Measurements from ENCODE around the gene PHLPP1.
"Not testable (repeated sequence)": the region's sequence is repeated elsewhere in the genome, so short reads cannot be mapped to it uniquely, and the experiment has no call there.

Gene PHLPP1

GRCh38 chr18:62688743-62689317, 26.5 kb upstream of the PHLPP1 start:
- H3K27ac ChIP-seq, result no peak overlapping the region
- TF ChIP-seq, protein P1, sequence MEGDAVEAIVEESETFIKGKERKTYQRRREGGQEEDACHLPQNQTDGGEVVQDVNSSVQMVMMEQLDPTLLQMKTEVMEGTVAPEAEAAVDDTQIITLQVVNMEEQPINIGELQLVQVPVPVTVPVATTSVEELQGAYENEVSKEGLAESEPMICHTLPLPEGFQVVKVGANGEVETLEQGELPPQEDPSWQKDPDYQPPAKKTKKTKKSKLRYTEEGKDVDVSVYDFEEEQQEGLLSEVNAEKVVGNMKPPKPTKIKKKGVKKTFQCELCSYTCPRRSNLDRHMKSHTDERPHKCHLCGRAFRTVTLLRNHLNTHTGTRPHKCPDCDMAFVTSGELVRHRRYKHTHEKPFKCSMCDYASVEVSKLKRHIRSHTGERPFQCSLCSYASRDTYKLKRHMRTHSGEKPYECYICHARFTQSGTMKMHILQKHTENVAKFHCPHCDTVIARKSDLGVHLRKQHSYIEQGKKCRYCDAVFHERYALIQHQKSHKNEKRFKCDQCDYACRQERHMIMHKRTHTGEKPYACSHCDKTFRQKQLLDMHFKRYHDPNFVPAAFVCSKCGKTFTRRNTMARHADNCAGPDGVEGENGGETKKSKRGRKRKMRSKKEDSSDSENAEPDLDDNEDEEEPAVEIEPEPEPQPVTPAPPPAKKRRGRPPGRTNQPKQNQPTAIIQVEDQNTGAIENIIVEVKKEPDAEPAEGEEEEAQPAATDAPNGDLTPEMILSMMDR (IDR thresholded peaks at IDR 0.05), result no peak
- no peak for TF ChIP-seq ZFX (IDR thresholded peaks at IDR 0.05; ENCODE audit: borderline replicate concordance)

- no peak overlapping the region for H3K27ac ChIP-seq
- TF ChIP-seq ZFX (IDR thresholded peaks at IDR 0.05; ENCODE audit: borderline replicate concordance), result no peak
- TF ChIP-seq, protein P1 (IDR thresholded peaks at IDR 0.05), result no peak
Observed at GRCh38 chr18:62690236-62690815, 25.0 kb upstream of the PHLPP1 start.

GRCh38 chr18:62693659-62694058, 21.7 kb upstream of the PHLPP1 start:
- H3K27ac ChIP-seq, result no peak overlapping the region
- no peak for TF ChIP-seq ZFX (IDR thresholded peaks at IDR 0.05; ENCODE audit: borderline replicate concordance)
- TF ChIP-seq, protein P1 (IDR thresholded peaks at IDR 0.05), result no peak

GRCh38 chr18:62697636-62698035, 17.7 kb upstream of the PHLPP1 start:
- H3K27ac ChIP-seq, result no peak overlapping the region
- no peak for TF ChIP-seq ZFX (IDR thresholded peaks at IDR 0.05; ENCODE audit: borderline replicate concordance)
- TF ChIP-seq, protein P1 (IDR thresholded peaks at IDR 0.05), result no peak

GRCh38 chr18:62702259-62702658, 13.1 kb upstream of the PHLPP1 start:
- TF ChIP-seq ZFX (IDR thresholded peaks at IDR 0.05; ENCODE audit: borderline replicate concordance), result no peak
- TF ChIP-seq, protein P1 (IDR thresholded peaks at IDR 0.05), result no peak
- H3K27ac ChIP-seq, result no peak overlapping the region

DNA sequence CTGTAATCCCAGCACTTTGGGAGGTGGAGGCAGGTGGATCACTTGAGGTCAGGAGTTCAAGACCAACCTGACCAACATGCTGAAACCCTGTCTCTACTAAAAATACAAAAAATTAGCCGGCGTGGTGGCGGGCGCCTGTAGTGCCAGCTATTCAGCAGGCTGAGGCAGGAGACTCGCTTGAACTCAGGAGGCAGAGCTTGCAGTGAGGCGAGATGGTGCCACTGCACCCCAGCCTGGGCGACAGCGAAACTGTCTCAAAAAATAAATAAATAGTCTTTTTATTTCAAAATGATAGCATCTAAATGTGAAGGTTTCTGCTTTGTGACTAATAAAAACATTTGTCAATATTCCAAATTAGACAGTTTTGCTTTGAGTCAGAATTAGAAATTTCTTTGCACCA, 8.5 kb upstream of the PHLPP1 start:
- not testable (repeated sequence) for H3K27ac ChIP-seq

DNA sequence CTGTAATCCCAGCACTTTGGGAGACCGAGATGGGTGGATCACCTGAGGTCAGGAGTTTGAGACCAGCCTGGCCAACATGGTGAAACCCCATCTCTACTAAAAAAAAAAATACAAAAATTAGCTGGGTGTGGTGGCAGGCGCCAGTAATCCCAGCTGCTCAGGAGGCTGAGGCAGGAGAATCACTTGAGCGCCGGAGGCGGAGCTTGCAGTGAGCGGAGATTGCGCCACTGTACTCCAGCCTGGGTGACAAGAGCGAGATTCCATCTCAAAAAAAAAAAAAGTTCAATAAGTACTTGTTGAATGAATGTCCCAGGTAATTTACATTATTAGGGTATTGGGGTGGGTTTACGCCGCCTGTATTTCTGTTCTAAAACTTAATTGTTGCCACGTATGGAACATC, 5.4 kb upstream of the PHLPP1 start:
- H3K27ac ChIP-seq, result not testable (repeated sequence)

DNA sequence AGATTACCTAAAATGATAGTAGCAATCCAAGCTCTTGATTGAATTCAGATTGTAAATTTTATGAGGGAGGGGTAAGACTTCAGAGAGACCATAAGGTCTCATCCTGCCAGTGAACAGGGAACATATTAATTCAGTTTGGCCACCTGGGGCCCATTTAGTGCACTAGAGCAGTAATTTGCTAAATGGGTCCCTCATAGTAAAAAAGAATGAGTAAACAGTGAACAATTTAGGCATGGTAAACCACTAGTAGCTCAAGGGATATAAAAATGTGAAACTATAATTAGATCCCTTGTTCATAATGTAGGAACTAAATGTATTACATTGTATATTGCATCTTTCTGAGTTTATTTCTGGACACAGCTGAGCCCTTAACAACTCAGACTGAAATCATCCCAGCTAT, 4.9 kb upstream of the PHLPP1 start:
- no peak overlapping the region for H3K27ac ChIP-seq
- no peak for TF ChIP-seq ZFX (IDR thresholded peaks at IDR 0.05; ENCODE audit: borderline replicate concordance)
- TF ChIP-seq, protein P1 (IDR thresholded peaks at IDR 0.05), result no peak

Data from 22Rv1 (cell line).